Esophagus muscularis mucosa (tissue), 4 donors: ENCODE measurements around the gene PKN1. TPM values are rescaled to one million over a fixed set of nuclear protein-coding genes. Genes with fewer than 3 reads are reported as not detected.

Experiments
- DNase-seq: peaks from one replicate; pipeline ENCODE4 v3.0.0-alpha.2; 2017; ENCODE audit errors: extremely low spot score
- H3K27ac ChIP-seq, 4 donors: fragments of 200-600 bp; sonication (generic); replicated peaks in 1 of 4; 1 replicate in 3 of 4; 2 replicates in 1 of 4; pipeline ENCODE4 v1.5.1; 2016 to 2019; ENCODE audit warnings: mild to moderate bottlenecking in 1 of 4
- H3K27me3 ChIP-seq, 4 donors: fragments of 200-600 bp; sonication (generic); one replicate each; pipeline versions ENCODE4 v1.5.1 to v1.6.0; 2016 to 2019
- H3K36me3 ChIP-seq, 4 donors: fragments of 200-600 bp; sonication (generic); one replicate each; pipeline ENCODE4 v1.5.1; 2016 to 2019
- H3K4me1 ChIP-seq, 4 donors: fragments of 200-600 bp; sonication (generic); one replicate each; pipeline ENCODE4 v1.5.1; 2016 to 2019
- H3K4me3 ChIP-seq, 4 donors: fragments of 200-600 bp; sonication (generic); 1 replicate in 2 of 4; 2 replicates in 2 of 4; pipeline ENCODE4 v1.5.1; 2016 to 2019; ENCODE audit warnings: mild to moderate bottlenecking in 4 of 4, moderate library complexity in 1 of 4
- H3K9me3 ChIP-seq, 4 donors: fragments of 200-600 bp; sonication (generic); 1 replicate in 3 of 4; 2 replicates in 1 of 4; pipeline ENCODE4 v1.5.1; 2016 to 2019
- CTCF ChIP-seq, 3 experiments: fragments of 200-600 bp in 2 of 3; fragments of 450-650 bp in 1 of 3; sonication (generic) in 2 of 3; IDR thresholded peaks; one replicate each; pipeline ENCODE4 v1.5.1; 2017 to 2019; ENCODE audit warnings: antibody characterized with exemption in 3 of 3, mild to moderate bottlenecking in 2 of 3, moderate library complexity in 1 of 3
- EP300 ChIP-seq: sonication (generic); formaldehyde crosslinking; IDR thresholded peaks from one replicate; pipeline ENCODE4 v1.6.1; 2017; ENCODE audit warnings: antibody characterized with exemption
- POLR2A ChIP-seq: fragments of 450-650 bp; IDR thresholded peaks from one replicate; pipeline ENCODE4 v1.6.1; 2017; ENCODE audit warnings: antibody characterized with exemption, moderate library complexity, mild to moderate bottlenecking, low read depth
- POLR2AphosphoS5 ChIP-seq, 2 donors: sonication (generic); formaldehyde crosslinking; IDR thresholded peaks; one replicate each; pipeline ENCODE4 v1.6.1; 2017; ENCODE audit warnings: antibody characterized with exemption in 2 of 2
- WGBS: methylation state at CpG from one replicate; pipeline ENCODE4 v1.1.5; 2018; 5-methylcytosine and 5-hydroxymethylcytosine counted together
- intact Hi-C: fragments of 100-400 bp; cut with DNase I; formaldehyde crosslinking; loops from one replicate; pipeline ENCODE4 v1.15.1; 2023
- total RNA-seq, 4 donors: library from RNA; depleted of rRNA; stranded (reverse); fragments of >200 nt; gene quantifications; one replicate each; pipeline versions ENCODE4 v1.1.0 to v1.2.1, GENCODE V29; 2016

PKN1 gene
- total RNA-seq, 4 donors from 2014 or later, result 120 to 233 (median 167) TPM

GRCh38 chr19:14473073-14473977 lies 40.2 kb downstream of the PKN1 start:
- intact Hi-C loops, result loop anchor here (5.0 to 10.0 kb wide), 2 partner anchors 41 to 329 kb away; partner anchors contain the start of gene PKN1
- peaks cover 36 to 45% (median 40%) of the 10 kb centered on the region in 4 donors for H3K36me3 ChIP-seq
- TF ChIP-seq CTCF (IDR thresholded peaks at IDR 0.05), result no peak
- no peak for DNase-seq
- 63% methylated on average over 19 of the region's 97 CpGs for WGBS
- peaks cover 0 to 34% (median 9%) of the 10 kb centered on the region in 4 donors for H3K27me3 ChIP-seq
- no peak overlapping the region for H3K27ac ChIP-seq
- H3K4me3 ChIP-seq, result peak overlapping the region in 2 of 4 donors; percentile 9 to 14
- no peaks in the 10 kb centered on the region for H3K9me3 ChIP-seq
- H3K4me1 ChIP-seq, result peaks cover 29 to 69% (median 62%) of the 10 kb centered on the region in 4 donors

GRCh38 chr19:14473978-14474578 lies 41.0 kb downstream of the PKN1 start:
- no peak for DNase-seq
- peaks cover 32 to 45% (median 41%) of the 10 kb centered on the region in 4 donors for H3K36me3 ChIP-seq
- intact Hi-C loops, result loop anchor here (5.0 to 10.0 kb wide), 2 partner anchors 42 to 329 kb away; partner anchors contain the start of gene PKN1
- H3K9me3 ChIP-seq, result no peaks in the 10 kb centered on the region
- H3K4me1 ChIP-seq, result peaks cover 29 to 69% (median 63%) of the 10 kb centered on the region in 4 donors
- TF ChIP-seq CTCF (IDR thresholded peaks at IDR 0.05), result no peak
- TF ChIP-seq POLR2AphosphoS5 (IDR thresholded peaks at IDR 0.05), result no peak
- TF ChIP-seq EP300, result no peak
- TF ChIP-seq POLR2A, result no peak
- peak overlapping the region in 1 of 4 donors; percentile 9 for H3K4me3 ChIP-seq
- peaks cover 0 to 34% (median 9%) of the 10 kb centered on the region in 4 donors for H3K27me3 ChIP-seq
- 63% methylated on average over 21 of the region's 53 CpGs for WGBS
- H3K27ac ChIP-seq, result peak overlapping the region in 1 of 4 donors; percentile 59

- peak overlapping the region; percentile 18 to 41 (median 25) for H3K4me3 ChIP-seq
- H3K4me1 ChIP-seq, result peaks cover 29 to 75% (median 64%) of the 10 kb centered on the region in 4 donors
- intact Hi-C loops, result loop anchor here (5.0 to 10.0 kb wide), 2 partner anchors 43 to 330 kb away; partner anchors contain the start of gene PKN1
- DNase-seq, result no peak
- TF ChIP-seq EP300, result no peak
- H3K27ac ChIP-seq, result peak overlapping the region; percentile 15 to 62 (median 54)
- H3K9me3 ChIP-seq, result no peaks in the 10 kb centered on the region
- peaks cover 24 to 45% (median 41%) of the 10 kb centered on the region in 4 donors for H3K36me3 ChIP-seq
- peaks cover 0 to 34% (median 9%) of the 10 kb centered on the region in 4 donors for H3K27me3 ChIP-seq
- WGBS, result 52% methylated on average over 9 of the region's 12 CpGs
These were observed 41.7 kb downstream of the PKN1 start for GRCh38 chr19:14474827-14475226.

- WGBS, result 17% methylated on average over 18 of the region's 33 CpGs
- TF ChIP-seq EP300, result no peak
- TF ChIP-seq POLR2A, result no peak
- TF ChIP-seq CTCF (IDR thresholded peaks at IDR 0.05), result peak in 2 of 3 experiments; percentile 35 to 49
- no peak for TF ChIP-seq POLR2AphosphoS5 (IDR thresholded peaks at IDR 0.05)
- Histone ChIP-seq H3K4me1 (peaks cover 29 to 82% (median 67%) of the 10 kb centered on the region in 4 donors), H3K27me3 (peaks cover 0 to 34% (median 9%) of the 10 kb centered on the region in 4 donors), H3K36me3 (peaks cover 23 to 45% (median 41%) of the 10 kb centered on the region in 4 donors), H3K9me3 (no peaks in the 10 kb centered on the region), H3K27ac (peak within 1 kb of the TSS; percentile 15 to 62 (median 54)), H3K4me3 (peak within 1 kb of the TSS; percentile 18 to 41 (median 25))
- DNase-seq, result no peak
- intact Hi-C loops, result loop anchor here (10.0 kb wide), 1 partner anchor 331 kb away; no protein-coding TSS in a partner anchor
These were observed 42.4 kb downstream of the PKN1 start, which contains the start of gene PTGER1 for GRCh38 chr19:14475251-14476073. PTGER1 (minus strand) TSS chr19:14475354; CDS start chr19:14474320, 1,034 bp downstream.
